AG09309 (cell line): ENCODE data around the gene MRPS18A.

Source experiments
- DNase-seq: peaks from one replicate; pipeline ENCODE4 v3.0.0-alpha.2; 2010; ENCODE audit warnings: low read depth
- H3K4me3 ChIP-seq: 2 replicates; pipeline ENCODE4 v1.5.1; 2011; ENCODE audit warnings: mild to moderate bottlenecking, low read depth, low read length, moderate library complexity; ENCODE audit not compliant: control insufficient read depth
- CTCF ChIP-seq: IDR thresholded peaks from 2 replicates; pipeline ENCODE4 v1.5.1; 2011; ENCODE audit warnings: mild to moderate bottlenecking, low read depth, low read length, inconsistent platforms; ENCODE audit not compliant: insufficient read depth, control insufficient read depth; ENCODE audit errors: missing control alignments

Gene MRPS18A

GRCh38 chr6:43648248-43648647, 39.3 kb downstream of the MRPS18A start:
- H3K4me3 ChIP-seq: no peak overlapping the region
- DNase-seq: no peak
- no peak for TF ChIP-seq CTCF

GRCh38 chr6:43647613-43648012, 40.0 kb downstream of the MRPS18A start:
- no peak overlapping the region for H3K4me3 ChIP-seq
- no peak for DNase-seq

GRCh38 chr6:43645613-43645964, 42.0 kb downstream of the MRPS18A start:
- no peak for TF ChIP-seq CTCF
- DNase-seq: no peak
- peak overlapping the region; percentile 38 for H3K4me3 ChIP-seq

More at GRCh38 chr6:43647613-43648012, 40.0 kb downstream of the MRPS18A start:
- no peak for TF ChIP-seq CTCF

GRCh38 chr6:43644940-43645612, 42.5 kb downstream of the MRPS18A start, which contains the start of gene RSPH9:
TSS of gene RSPH9 (plus strand) at chr6:43645036. CDS start at chr6:43645099, 63 bp downstream.
- DNase-seq: no peak
- no peak for TF ChIP-seq CTCF
- H3K4me3 ChIP-seq: peak within 1 kb of the TSS; percentile 38

- no peak overlapping the region for H3K4me3 ChIP-seq
- DNase-seq: no peak
- no peak for TF ChIP-seq CTCF
These were observed 47.4 kb downstream of the MRPS18A start for GRCh38 chr6:43639984-43640800.

GRCh38 chr6:43636308-43636659, 51.3 kb downstream of the MRPS18A start:
- DNase-seq: no peak

More at GRCh38 chr6:43636308-43636659, 51.3 kb downstream of the MRPS18A start:
- no peak for TF ChIP-seq CTCF
- peak overlapping the region; percentile 93 for H3K4me3 ChIP-seq
